Liver (tissue), 9 donors: ENCODE results near the gene PRSS3. TPM values are rescaled to one million over a fixed set of nuclear protein-coding genes. Genes with fewer than 3 reads are reported as not detected.
A peak's percentile ranks its signal among the peaks of the same experiment; 100 is the strongest.

Experiments
- DNase-seq: peaks from one replicate; pipeline ENCODE4 v3.0.0-alpha.2; 2017; ENCODE audit warnings: low spot score
- H3K27ac ChIP-seq, 2 donors: one replicate each; pipeline ENCODE4 v1.7.0; 2013; ENCODE audit warnings: inconsistent platforms in 2 of 2, low read length in 2 of 2, control low read depth in 1 of 2, low read depth in 1 of 2, mild to moderate bottlenecking in 1 of 2
- H3K27me3 ChIP-seq, 4 donors: one replicate each; pipeline versions ENCODE4 v1.6.1 to v1.7.0; 2013; ENCODE audit warnings: low read length in 3 of 4, inconsistent platforms in 1 of 4, mild to moderate bottlenecking in 1 of 4, moderate library complexity in 1 of 4; ENCODE audit not compliant: control insufficient read depth in 4 of 4, insufficient read depth in 4 of 4
- H3K36me3 ChIP-seq, 4 donors: one replicate each; pipeline versions ENCODE4 v1.6.1 to v1.7.0; 2013; ENCODE audit warnings: low read length in 3 of 4, mild to moderate bottlenecking in 3 of 4, low read depth in 1 of 4, moderate library complexity in 1 of 4; ENCODE audit not compliant: control insufficient read depth in 4 of 4, insufficient read depth in 3 of 4
- H3K4me1 ChIP-seq, 4 donors: one replicate each; pipeline versions ENCODE4 v1.6.1 to v1.7.0; 2013; ENCODE audit warnings: low read length in 3 of 4, mild to moderate bottlenecking in 3 of 4, moderate library complexity in 1 of 4; ENCODE audit not compliant: control insufficient read depth in 4 of 4, insufficient read depth in 4 of 4
- H3K4me3 ChIP-seq, 3 donors: one replicate each; pipeline versions ENCODE4 v1.6.1 to v1.7.0; 2013; ENCODE audit warnings: low read length in 3 of 3, control low read depth in 1 of 3, low read depth in 1 of 3, mild to moderate bottlenecking in 1 of 3
- H3K9ac ChIP-seq, 2 donors: one replicate each; pipeline ENCODE4 v1.7.0; 2013; ENCODE audit warnings: low read length in 2 of 2, mild to moderate bottlenecking in 2 of 2, moderate library complexity in 2 of 2, control low read depth in 1 of 2, low read depth in 1 of 2
- H3K9me3 ChIP-seq, 4 donors: one replicate each; pipeline versions ENCODE4 v1.6.1 to v1.7.0; 2013; ENCODE audit warnings: low read length in 3 of 4; ENCODE audit not compliant: control insufficient read depth in 4 of 4
- ATF3 ChIP-seq: IDR thresholded peaks from 2 replicates; pipeline ENCODE4 v1.6.1; 2016; ENCODE audit warnings: antibody characterized with exemption
- CTCF ChIP-seq: fragments of 150-350 bp; IDR thresholded peaks from 2 replicates; pipeline ENCODE4 v1.5.1; 2017; ENCODE audit warnings: improper control_type of control experiment, low read depth, low read length; ENCODE audit not compliant: missing input control
- EGR1 ChIP-seq, 2 donors: IDR thresholded peaks; 2 replicates each; pipeline ENCODE4 v1.6.1; 2016 to 2018; ENCODE audit warnings: antibody characterized with exemption in 2 of 2, low read depth in 2 of 2
- FOXA1 ChIP-seq: IDR thresholded peaks from 2 replicates; pipeline ENCODE4 v1.6.1; 2016; ENCODE audit warnings: antibody characterized with exemption
- FOXA2 ChIP-seq: IDR thresholded peaks from 2 replicates; pipeline ENCODE4 v1.6.1; 2016; ENCODE audit warnings: antibody characterized with exemption
- GABPA ChIP-seq, 2 donors: IDR thresholded peaks in 1 of 2; conservative IDR thresholded peaks in 1 of 2; 2 replicates each; pipeline ENCODE4 v1.6.1; 2016; ENCODE audit warnings: antibody characterized with exemption in 2 of 2, mild to moderate bottlenecking in 1 of 2, moderate library complexity in 1 of 2
- HNF4A ChIP-seq, 2 donors: conservative IDR thresholded peaks; 2 replicates each; pipeline ENCODE4 v1.6.1; 2016; ENCODE audit warnings: antibody characterized with exemption in 2 of 2, mild to moderate bottlenecking in 2 of 2
- HNF4G ChIP-seq: IDR thresholded peaks from 2 replicates; pipeline ENCODE4 v1.6.1; 2016; ENCODE audit warnings: antibody characterized with exemption
- JUND ChIP-seq, 2 donors: IDR thresholded peaks; 2 replicates each; pipeline ENCODE4 v1.6.1; 2016; ENCODE audit warnings: antibody characterized with exemption in 2 of 2
- NR2F2 ChIP-seq: IDR thresholded peaks from 2 replicates; pipeline ENCODE4 v1.6.1; 2016; ENCODE audit warnings: antibody characterized with exemption
- RAD21 ChIP-seq, 2 donors: IDR thresholded peaks; 2 replicates each; pipeline ENCODE4 v1.6.1; 2016; ENCODE audit warnings: antibody characterized with exemption in 2 of 2, mild to moderate bottlenecking in 2 of 2
- RXRA ChIP-seq, 2 donors: IDR thresholded peaks; 2 replicates each; pipeline ENCODE4 v1.6.1; 2017 to 2018; ENCODE audit warnings: antibody characterized with exemption in 2 of 2, mild to moderate bottlenecking in 1 of 2
- SP1 ChIP-seq: IDR thresholded peaks from 2 replicates; pipeline ENCODE4 v1.6.1; 2018; ENCODE audit warnings: antibody characterized with exemption, mild to moderate bottlenecking
- TAF1 ChIP-seq: conservative IDR thresholded peaks from 2 replicates; pipeline ENCODE4 v1.6.1; 2016; ENCODE audit warnings: antibody characterized with exemption, mild to moderate bottlenecking
- YY1 ChIP-seq: IDR thresholded peaks from 2 replicates; pipeline ENCODE4 v1.6.1; 2016; ENCODE audit warnings: antibody characterized with exemption, mild to moderate bottlenecking
- WGBS: extraction: QIAGEN DNeasy Blood & Tissue Kit; methylation state at CpG from one replicate; pipeline ENCODE4 v1.1.7; 2013; 5-methylcytosine and 5-hydroxymethylcytosine counted together
- polyA plus RNA-seq, 2 donors: library from polyadenylated mRNA; stranded (reverse) in 1 of 2; unstranded in 1 of 2; fragments of 200-250 nt in 1 of 2; fragments of >200 nt in 1 of 2; fragmentation: Nextera tagmentation in 1 of 2; extraction: Ambion mirVana in 1 of 2; gene quantifications; one replicate each; pipeline versions ENCODE4 v1.2.1 to v1.2.3, GENCODE V29; 2013 to 2015
- total RNA-seq, 2 donors: library from RNA; depleted of rRNA; stranded (reverse); fragments of >200 nt; gene quantifications; one replicate each; pipeline ENCODE4 v1.2.3, GENCODE V29; 2014
- TF ChIP-seq, protein P1 (sequence below): IDR thresholded peaks from 2 replicates; pipeline ENCODE4 v1.6.1; 2016; ENCODE audit warnings: antibody characterized with exemption
- TF ChIP-seq, protein P2 (sequence below): IDR thresholded peaks from 2 replicates; pipeline ENCODE4 v1.6.1; 2016; ENCODE audit warnings: antibody characterized with exemption
- TF ChIP-seq, protein P3 (sequence below): IDR thresholded peaks from 2 replicates; pipeline ENCODE4 v1.6.1; 2016; ENCODE audit warnings: antibody characterized with exemption, mild to moderate bottlenecking
- donor health status: healthy.
- donor health status: healthy.
- donor health status: healthy.
- donor health status: healthy.
- donor health status: healthy.

The PRSS3 gene
- total and polyA plus RNA-seq, 4 donors: 0.25 to 8.7 (median 3.0) TPM

- WGBS: 2% methylated on average over 65 of the region's 66 CpGs
- no peaks in the 10 kb centered on the region for H3K9me3 ChIP-seq
- TF ChIP-seq EGR1 (IDR thresholded peaks at IDR 0.05; ENCODE audit: low read depth in 2 of 2) (peak in 1 of 2 donors; percentile 35), RAD21 (IDR thresholded peaks at IDR 0.05) (no peak), FOXA2 (no peak), FOXA1 (no peak), CTCF (peak; percentile 2), ATF3 (no peak), NR2F2 (peak; percentile 95), HNF4A (conservative IDR thresholded peaks at IDR 0.05) (peak; percentile 39 to 48), GABPA (IDR thresholded peaks at IDR 0.05 in 1 of 2, conservative IDR thresholded peaks at IDR 0.05 in 1 of 2) (no peak), HNF4G (peak; percentile 1), SP1 (peak; percentile 38), YY1 (peak; percentile 77), JUND (IDR thresholded peaks at IDR 0.05) (peak in 1 of 2 donors; percentile 8), TAF1 (peak; percentile 71), RXRA (IDR thresholded peaks at IDR 0.05) (peak; percentile 49 to 50)
- TF ChIP-seq, protein P1, sequence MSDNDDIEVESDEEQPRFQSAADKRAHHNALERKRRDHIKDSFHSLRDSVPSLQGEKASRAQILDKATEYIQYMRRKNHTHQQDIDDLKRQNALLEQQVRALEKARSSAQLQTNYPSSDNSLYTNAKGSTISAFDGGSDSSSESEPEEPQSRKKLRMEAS: peak; percentile 69
- TF ChIP-seq, protein P2, sequence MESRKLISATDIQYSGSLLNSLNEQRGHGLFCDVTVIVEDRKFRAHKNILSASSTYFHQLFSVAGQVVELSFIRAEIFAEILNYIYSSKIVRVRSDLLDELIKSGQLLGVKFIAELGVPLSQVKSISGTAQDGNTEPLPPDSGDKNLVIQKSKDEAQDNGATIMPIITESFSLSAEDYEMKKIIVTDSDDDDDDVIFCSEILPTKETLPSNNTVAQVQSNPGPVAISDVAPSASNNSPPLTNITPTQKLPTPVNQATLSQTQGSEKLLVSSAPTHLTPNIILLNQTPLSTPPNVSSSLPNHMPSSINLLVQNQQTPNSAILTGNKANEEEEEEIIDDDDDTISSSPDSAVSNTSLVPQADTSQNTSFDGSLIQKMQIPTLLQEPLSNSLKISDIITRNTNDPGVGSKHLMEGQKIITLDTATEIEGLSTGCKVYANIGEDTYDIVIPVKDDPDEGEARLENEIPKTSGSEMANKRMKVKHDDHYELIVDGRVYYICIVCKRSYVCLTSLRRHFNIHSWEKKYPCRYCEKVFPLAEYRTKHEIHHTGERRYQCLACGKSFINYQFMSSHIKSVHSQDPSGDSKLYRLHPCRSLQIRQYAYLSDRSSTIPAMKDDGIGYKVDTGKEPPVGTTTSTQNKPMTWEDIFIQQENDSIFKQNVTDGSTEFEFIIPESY: no peak
- TF ChIP-seq, protein P3, sequence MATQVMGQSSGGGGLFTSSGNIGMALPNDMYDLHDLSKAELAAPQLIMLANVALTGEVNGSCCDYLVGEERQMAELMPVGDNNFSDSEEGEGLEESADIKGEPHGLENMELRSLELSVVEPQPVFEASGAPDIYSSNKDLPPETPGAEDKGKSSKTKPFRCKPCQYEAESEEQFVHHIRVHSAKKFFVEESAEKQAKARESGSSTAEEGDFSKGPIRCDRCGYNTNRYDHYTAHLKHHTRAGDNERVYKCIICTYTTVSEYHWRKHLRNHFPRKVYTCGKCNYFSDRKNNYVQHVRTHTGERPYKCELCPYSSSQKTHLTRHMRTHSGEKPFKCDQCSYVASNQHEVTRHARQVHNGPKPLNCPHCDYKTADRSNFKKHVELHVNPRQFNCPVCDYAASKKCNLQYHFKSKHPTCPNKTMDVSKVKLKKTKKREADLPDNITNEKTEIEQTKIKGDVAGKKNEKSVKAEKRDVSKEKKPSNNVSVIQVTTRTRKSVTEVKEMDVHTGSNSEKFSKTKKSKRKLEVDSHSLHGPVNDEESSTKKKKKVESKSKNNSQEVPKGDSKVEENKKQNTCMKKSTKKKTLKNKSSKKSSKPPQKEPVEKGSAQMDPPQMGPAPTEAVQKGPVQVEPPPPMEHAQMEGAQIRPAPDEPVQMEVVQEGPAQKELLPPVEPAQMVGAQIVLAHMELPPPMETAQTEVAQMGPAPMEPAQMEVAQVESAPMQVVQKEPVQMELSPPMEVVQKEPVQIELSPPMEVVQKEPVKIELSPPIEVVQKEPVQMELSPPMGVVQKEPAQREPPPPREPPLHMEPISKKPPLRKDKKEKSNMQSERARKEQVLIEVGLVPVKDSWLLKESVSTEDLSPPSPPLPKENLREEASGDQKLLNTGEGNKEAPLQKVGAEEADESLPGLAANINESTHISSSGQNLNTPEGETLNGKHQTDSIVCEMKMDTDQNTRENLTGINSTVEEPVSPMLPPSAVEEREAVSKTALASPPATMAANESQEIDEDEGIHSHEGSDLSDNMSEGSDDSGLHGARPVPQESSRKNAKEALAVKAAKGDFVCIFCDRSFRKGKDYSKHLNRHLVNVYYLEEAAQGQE: no peak
- H3K9ac ChIP-seq: peak within 1 kb of the TSS; percentile 66 to 82
- peak within 1 kb of the TSS; percentile 94 to 98 for H3K27ac ChIP-seq
- peaks cover 5 to 42% (median 15%) of the 10 kb centered on the region in 4 donors for H3K4me1 ChIP-seq
- peak; percentile 98 for DNase-seq
- H3K27me3 ChIP-seq: no peaks in the 10 kb centered on the region
- H3K36me3 ChIP-seq: no peaks in the 10 kb centered on the region
- peak within 1 kb of the TSS; percentile 94 to 97 (median 97) for H3K4me3 ChIP-seq
Observed at GRCh38 chr9:33816327-33817252, 21.2 kb downstream of the PRSS3 start, which contains the start of gene UBE2R2. Gene UBE2R2 (plus strand): TSS chr9:33817160. CDS start chr9:33817758, 598 bp downstream.
